ENCODE data around the gene FGF21.
"Not testable (repeated sequence)": the region's sequence is repeated elsewhere in the genome, so short reads cannot be mapped to it uniquely, and the experiment has no call there.

FGF21 gene

DNA sequence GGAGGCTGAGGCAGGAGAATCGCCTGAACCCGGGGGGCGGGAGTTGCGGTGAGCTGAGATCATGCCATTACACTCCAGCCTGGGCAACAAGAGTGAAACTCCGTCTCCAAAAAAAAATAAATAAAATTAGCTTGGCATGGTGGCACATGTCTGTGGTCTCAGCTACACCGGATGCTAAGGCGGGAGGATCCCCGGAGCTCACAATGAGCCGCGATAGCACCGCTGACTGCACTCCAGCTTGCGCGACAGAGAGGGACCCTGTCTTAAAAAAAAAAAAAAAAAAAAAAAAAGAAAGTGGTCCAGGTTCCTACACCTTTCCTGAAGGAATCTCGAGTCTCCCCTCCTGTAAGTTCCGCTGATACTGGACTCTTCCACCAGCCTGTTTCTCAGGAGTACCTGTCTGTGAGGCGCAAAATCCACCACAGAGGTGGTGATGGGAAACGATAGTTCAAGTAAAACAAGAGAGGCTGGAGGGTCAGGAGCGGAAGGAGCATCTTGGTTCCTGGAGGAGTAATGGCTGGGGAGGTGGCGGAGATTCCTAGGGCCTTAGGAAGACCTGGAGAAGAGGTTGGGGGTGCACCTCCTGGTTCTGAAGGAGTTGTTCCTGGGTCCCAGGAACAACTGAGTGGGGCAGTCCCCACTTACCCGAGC lies 3.4 kb upstream of the FGF21 start:
- DNase-seq (ENCODE audit: low read depth), result no peak

DNA sequence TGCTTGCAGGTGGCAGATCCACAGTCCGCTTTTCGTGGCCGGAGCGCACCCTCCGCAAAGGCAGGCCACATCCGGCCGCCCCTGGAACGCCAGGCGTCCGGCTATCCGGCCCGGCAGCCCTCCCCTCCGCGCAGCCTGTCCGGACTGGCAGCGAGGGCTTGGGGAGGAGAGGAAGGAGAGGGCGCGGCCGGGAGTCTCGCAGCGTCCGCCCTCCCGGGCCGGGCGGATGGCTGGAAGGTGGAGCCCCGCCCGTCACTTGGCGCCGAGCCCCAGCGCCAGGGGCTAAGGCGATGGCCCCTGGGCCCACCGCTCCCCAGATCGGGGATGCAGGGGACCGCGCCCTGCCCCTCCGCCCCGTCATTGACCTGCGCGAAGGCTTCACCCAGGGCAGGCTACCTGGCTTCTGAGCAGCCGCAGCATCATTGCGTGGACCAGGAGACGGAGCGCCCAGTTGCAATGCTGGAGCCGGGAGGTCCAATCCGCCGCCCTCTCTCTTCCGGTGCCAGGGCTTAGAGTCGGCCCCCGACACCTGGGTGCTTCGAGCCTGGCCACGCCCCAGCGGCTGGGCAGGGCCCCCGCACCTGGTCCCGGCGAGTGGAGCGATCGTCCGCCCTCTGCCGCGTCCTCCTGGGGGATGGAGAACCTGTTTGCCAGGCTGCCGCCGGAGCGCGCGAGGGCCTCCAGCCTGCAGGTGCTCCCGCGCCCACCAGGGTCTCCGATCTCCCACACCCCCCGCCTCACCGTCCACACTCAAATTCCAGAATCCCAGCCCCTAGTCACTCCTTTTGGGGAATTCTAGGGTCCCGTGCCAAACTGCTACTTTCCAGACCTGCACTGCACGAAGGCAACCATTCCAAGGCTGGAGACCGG lies 2.6 kb upstream of the FGF21 start, which contains the start of gene FUT1:
FUT1 (minus strand) TSS at position 146 of the 870 bp plus-strand sequence. CDS start 1,360 bp downstream, outside the sequence.
- no peak for DNase-seq (ENCODE audit: low read depth)

DNA sequence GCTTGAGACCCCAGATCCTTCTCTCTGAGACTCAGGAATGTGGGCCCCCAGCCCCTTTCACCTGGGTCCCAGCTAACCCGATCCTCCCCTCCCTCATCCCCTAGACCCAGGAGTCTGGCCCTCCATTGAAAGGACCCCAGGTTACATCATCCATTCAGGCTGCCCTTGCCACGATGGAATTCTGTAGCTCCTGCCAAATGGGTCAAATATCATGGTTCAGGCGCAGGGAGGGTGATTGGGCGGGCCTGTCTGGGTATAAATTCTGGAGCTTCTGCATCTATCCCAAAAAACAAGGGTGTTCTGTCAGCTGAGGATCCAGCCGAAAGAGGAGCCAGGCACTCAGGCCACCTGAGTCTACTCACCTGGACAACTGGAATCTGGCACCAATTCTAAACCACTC lies 463 bp downstream of the FGF21 start:
- no peak for DNase-seq (ENCODE audit: low read depth)

DNA sequence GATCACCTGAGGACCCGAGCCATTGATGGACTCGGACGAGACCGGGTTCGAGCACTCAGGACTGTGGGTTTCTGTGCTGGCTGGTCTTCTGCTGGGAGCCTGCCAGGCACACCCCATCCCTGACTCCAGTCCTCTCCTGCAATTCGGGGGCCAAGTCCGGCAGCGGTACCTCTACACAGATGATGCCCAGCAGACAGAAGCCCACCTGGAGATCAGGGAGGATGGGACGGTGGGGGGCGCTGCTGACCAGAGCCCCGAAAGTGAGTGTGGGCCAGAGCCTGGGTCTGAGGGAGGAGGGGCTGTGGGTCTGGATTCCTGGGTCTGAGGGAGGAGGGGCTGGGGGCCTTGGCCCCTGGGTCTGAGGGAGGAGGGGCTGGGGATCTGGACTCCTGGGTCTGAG lies 888 bp downstream of the FGF21 start:
- no peak for DNase-seq (ENCODE audit: low read depth)

DNA sequence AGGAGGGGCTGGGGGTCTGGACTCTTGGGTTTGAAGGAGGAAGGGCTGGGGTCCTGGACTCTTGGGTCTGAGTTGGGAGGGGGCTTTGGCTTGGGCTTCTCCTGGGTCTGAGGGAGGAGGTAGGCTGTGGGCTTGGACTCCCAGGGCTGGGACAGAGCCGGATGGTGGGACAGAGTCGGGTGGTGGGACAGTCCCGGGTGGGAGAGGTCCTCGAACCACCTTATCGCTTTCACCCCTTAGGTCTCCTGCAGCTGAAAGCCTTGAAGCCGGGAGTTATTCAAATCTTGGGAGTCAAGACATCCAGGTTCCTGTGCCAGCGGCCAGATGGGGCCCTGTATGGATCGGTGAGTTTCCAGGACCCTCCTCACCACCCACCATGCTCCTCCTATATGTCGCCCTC lies 1.4 kb downstream of the FGF21 start:
- DNase-seq (ENCODE audit: low read depth), result no peak

DNA sequence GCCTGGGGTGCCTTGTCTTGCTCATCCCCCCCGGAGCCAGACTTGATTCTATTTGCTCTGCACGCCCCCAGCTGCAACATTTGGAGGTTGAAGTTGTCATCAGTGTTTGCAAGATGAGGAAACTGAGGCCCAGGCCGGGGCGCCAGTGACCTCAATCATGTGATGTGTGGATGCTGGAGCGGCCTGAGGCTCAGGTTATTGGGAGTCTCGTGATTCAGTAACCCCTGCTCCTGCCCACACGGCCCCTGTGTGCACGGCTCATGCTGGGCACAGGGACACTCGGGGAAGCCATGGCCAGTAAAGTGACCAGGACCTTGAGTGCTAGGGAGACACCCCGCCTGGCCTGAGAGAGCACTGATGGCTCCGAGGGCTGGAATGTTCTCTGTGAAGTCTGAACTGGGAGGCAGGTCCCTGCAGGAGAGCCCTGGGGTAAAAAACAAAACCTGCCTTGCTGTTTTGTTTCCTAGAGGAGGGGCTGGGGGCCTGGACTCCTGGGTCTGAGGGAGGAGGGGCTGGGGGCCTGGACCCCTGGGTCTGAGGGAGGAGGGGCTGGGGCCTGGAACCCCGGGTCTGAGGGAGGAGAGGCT lies 1.9 kb downstream of the FGF21 start:
- DNase-seq (ENCODE audit: low read depth), result no peak

DNA sequence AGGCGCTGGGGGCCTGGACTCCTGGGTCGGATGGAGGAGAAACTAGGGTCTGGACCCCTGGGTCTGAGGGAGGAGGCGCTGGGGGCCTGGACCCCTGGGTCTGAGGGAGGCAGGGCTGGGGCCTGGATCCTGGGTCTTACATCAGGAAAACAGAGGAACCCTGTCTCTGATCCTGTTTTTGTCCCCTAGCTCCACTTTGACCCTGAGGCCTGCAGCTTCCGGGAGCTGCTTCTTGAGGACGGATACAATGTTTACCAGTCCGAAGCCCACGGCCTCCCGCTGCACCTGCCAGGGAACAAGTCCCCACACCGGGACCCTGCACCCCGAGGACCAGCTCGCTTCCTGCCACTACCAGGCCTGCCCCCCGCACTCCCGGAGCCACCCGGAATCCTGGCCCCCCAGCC lies 2.4 kb downstream of the FGF21 start:
- DNase-seq (ENCODE audit: low read depth), result no peak

DNA sequence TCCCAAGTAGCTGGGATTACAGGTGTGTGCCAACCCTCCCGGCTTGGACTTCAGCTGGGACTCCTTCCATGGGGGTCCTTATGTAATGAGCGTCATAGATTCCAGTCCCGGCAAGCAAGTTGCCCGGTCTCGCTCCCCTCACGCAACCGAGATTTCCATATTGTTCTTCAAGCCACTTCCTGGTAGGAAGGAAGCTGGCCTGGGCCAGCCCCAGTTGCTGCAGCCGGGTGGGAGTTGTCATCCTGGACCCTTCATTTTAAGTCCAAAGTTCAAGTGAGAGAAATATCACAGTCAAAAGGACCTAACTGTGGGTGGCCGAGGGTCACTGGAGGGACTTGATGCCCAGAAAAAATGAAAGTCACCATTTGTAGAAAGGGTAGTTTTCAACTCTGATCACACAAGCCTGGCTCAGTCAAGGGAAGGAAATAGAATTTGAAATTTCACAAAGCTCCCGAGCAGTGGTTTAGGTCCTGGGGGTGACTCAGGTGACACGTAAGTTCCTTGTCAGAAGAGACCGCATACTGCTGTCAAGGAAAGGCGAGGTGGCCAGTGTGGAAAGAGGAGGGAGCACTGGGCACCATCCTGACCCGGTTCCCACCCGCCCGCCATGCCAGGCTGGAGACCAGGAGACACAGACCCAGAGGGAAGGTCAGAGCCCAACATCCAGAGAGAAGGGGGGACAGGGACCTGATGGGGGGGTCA lies 5.3 kb downstream of the FGF21 start:
- no peak for DNase-seq (ENCODE audit: low read depth)

DNA sequence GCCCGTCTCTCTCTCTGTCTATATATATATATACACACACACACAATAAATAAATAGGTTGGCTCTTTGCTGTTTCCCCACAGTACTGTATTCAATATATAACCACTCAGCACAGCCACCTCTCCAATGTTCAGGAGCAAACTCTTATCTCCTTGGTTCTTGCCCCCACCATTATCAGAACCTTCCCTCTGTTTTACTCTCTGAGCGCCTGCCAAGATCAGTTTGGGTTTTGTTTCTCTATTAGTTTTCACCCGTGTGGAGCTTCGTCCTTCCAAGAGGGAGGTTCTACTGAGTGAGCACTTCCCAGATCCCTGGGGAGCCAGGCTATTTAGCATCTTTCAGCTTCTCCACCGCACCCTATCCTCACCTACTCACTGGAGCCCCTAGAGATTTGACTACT lies 10.5 kb downstream of the FGF21 start:
- not testable (repeated sequence) for DNase-seq (ENCODE audit: low read depth)

DNA sequence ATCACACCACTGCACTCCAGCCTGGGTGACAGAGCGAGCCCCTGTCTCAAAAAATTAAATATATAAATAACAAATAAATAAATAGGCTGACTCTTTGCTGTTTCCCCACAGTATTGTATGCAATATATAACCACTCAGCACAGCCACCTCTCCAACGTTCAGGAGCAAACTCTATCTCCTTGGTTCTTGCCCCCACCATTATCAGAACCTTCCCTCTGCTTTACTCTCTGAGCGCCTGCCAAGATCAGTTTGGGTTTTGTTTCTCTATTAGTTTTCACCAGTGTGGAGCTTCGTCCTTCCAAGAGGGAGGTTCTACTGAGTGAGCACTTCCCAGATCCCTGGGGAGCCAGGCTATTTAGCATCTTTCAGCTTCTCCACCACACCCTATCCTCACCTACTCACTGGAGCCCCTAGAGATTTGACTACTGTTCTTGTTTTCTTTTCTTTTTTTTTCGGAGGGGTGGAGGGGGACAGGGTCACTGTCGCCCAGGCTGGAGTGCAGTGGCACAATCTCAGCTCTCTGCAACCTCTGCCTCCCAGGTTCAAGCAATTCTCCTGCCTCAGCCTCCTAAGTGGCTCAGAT lies 12.9 kb downstream of the FGF21 start:
- not testable (repeated sequence) for DNase-seq (ENCODE audit: low read depth)

DNA sequence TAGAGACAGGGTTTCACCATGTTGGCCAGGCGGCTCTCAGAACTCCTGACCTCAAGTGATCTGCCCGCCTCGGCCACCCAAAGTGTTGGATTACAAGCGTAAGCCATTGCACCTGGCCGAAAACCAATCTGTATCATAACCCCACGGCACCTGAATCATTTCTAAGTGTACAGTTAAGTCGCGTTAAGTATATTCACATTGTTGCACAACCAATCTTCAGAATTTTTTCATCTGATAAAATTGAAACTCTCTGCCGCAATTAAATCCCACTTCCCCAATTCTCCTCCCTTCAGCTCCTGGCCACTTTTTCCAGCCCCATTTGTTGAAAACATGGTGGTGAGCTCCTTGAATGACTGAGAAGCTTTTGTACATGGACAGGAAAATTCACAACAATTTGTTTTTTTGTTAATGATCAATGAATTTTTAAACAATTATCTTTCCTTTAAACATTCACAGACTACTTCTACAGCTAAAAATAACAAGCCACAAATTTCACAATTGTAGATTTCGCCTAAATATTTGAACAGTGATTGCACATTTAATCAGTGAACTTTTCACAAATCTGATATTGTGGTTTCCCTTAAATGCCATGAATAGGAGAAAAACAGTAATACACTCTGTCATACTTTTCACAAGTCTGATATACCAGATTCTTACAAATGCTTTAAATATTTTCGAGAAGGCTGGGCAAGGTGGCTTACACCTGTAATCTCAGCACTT lies 13.8 kb downstream of the FGF21 start:
- no peak for DNase-seq (ENCODE audit: low read depth)

DNA sequence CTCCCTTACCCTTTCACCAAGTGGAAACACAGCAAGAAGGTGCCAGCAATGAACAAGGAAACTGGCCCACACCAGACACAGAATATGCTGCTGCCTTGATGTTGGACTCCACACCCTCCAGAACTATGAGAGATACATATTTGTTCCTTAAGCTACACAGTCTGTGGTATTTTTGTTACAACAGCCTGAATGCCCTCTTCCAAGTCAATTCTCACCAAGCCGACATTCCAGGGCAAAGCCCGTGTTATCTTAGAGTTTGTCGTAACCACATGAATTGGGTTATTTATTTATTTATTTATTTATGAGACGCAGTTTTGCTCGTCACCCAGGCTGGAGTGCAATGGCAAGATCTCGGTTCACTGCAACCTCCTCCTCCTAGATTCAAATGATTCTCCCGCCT lies 14.9 kb downstream of the FGF21 start:
- peak; percentile 50 for DNase-seq (ENCODE audit: low read depth)

DNA sequence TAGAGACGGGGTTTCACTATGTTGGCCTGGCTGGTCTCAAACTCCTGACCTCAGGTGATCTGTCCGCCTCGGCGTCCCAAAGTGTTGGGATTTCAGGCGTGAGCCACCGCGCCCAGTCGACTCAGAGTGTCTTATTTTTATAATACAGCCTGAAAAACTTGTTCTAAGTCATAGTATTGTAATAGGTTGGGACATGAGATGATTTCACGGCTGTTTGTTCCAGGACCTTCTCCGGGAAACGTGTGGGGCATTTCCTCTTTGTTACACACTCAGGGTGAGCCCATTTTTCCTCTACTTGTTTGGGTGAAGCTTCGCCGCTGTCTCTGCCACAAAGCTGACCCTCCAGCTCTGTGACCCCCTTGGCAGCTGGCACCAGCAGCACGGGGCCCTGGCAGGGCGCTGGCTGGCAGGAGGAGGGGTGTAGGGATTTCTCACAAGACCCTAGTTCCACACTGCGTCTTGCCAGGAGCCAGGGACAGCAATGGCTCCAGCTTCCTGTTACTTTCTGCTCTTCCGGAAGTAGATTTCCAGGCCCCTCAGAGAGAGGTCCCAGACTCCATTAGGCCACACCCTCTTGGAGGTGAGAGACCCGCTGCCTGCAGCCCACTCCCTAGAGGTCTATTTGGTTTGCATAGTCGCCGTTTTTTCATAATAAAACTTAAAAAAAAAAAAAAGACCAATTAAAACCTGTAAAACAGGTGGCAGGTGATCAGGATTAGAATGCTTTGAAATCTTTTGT lies 15.6 kb downstream of the FGF21 start:
- no peak for DNase-seq (ENCODE audit: low read depth)

DNA sequence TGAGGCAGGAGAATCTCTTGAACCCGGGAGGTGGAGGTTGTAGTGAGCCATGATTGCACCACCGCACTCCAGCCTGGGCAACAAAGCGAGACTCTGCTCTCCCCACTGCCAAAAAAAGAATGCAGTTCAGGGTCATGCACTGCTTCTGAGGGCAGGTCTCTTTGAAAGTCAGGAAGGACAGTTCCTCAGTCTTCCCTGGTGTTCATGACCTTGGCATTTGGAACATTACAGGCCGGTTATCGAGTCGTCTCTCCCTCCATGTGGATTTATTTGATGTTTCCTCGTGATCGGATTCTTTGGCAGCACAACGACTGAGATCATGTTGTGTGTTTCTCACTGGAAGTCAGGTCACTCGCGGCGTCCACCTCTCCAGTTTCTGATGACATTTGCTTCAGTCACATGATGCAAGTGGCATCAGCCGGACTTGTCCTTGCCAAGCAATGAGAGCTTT lies 17.2 kb downstream of the FGF21 start:
- no peak for DNase-seq (ENCODE audit: low read depth)

DNA sequence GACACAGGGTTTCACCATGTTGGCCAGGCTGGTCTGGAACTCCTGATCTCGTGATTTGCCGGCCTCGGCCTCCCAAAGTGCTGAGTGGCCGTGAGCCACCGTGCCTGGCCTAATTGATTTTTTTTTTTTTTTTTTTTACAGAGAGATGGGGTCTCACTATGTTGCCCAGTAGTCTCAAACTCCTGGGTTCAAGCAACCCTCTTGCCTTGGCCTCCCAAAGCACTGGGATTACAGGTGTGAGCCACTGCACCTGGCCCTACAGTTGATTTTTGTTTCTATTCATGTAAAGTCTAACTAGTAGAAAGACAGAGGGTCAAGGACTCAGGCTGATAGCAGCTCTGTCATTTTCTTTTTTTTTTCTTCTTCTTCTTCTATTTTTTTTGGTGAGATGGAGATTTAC lies 21.8 kb downstream of the FGF21 start:
- DNase-seq (ENCODE audit: low read depth), result no peak

DNA sequence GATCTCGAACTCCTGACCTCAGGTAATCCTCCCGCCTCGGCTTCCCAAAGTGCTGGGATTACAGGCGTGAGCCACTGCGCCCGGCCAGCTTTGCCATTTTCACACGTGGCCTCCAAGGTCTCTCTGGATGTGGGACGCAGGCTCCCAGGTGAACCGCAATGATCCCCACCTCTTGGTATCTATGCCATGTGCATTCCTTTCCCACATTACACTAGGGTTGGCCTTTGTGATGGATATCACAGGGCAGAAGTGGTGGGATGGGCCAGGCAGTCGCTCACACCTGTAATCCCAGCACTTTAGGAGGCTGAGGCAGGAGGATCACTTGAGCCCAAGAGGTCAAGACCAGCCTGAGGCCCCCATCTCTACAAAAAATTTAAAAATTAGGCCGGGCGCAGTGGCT lies 22.4 kb downstream of the FGF21 start:
- DNase-seq (ENCODE audit: low read depth), result no peak

DNA sequence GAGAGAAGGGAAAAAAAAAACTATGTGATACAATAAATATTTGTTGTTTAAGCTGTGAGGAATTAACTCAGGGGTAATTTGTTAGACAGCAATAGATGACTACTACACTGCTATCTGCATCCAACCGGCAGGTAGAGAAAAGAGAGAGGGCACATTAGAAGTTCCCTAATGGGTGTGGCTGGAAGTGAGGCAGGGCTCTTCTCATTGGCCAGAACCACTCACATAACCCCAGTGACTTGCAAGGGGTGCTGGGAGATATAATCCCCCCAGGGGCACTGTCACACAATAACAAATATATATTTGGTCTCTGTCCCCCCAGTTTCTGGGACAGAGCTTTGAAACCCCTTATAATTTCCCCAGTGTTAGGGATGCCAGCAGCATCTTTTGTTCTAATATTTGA lies 24.3 kb downstream of the FGF21 start:
- DNase-seq (ENCODE audit: low read depth), result no peak

DNA sequence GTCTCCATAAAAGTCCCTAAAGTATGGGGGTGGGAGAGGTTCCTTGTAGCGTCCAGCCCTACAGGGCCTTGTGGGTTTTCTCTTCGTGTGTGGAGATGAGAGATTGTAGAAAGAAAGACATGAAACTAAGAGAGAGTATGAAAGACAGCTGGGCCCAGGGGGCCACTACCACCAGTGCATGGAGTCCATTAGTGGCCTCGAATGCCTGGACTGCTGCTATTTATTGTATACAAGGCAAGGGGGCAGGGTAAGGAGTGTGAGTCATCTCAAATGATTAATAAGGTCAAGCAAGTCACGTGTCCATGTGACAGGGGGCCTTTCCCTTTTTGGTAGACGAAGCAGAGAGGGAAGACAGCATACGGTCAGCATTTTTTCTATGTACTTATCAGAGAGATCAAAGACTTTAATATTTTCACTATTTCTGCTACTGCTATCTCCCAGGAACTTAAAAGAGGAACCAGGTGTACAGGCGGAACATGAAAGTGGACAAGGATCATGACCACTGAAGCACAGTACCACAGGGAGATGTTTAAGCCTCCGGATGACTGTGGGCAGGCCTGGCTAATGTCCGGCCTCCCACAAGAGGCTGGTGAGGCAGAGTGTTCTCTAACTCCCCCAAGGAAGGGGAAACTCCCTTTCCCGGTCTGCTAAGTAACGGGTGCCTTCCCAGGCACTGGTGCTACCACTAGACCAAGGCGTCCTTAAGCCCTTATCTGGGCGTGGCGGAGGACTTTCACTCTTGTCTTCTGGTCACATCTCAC lies 25.5 kb downstream of the FGF21 start:
- no peak for DNase-seq (ENCODE audit: low read depth)

DNA sequence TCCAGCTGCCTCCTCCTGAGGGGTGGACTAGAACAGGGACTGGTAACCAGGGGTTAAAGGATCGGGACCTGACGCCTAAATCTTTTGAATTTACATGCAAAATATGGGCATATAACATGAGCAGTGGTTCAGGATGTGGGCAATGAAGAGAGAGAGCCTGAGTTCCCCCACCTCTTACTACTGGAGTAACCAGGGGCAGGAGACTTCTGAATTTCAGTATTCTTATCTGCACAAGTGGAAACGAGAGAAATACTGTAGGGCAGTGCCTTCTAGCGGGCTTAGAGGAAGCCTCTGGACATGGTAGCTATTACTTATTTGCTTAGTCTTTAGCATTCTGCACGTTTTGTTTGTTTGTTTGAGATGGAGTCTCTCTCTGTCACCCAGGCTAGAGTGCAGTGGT lies 29.2 kb downstream of the FGF21 start:
- no peak for DNase-seq (ENCODE audit: low read depth)

DNA sequence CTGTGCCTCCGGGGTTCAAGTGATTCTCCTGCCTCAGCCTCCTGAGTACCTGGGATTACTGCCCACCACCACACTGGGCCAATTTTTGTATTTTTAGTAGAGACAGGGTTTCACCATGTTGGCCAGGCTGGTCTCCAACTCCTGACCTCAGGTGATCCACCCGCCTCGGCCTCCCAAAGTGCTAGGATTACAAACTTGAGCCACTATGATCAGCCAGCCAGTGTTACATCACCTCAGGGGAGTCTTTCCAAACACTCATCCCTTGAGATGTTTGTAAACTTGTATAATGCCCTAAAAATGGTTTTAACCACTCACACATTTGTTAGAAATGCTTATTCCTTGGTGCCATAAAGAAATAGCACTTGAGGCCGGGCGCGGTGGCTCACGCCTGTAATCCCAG lies 31.1 kb downstream of the FGF21 start:
- DNase-seq (ENCODE audit: low read depth), result not testable (repeated sequence)

All from GM04503 (cell line).